Upper lobe of right lung (tissue), 1 donor: ENCODE measurements around the gene COBL. TPM values are rescaled to one million over a fixed set of nuclear protein-coding genes. Genes with fewer than 3 reads are reported as not detected.

Experiments
- ATAC-seq: fragments of 200-7000 bp; cut with Tn5 transposase; one replicate; pipeline ENCODE4 v1.9.1; 2020; ENCODE audit warnings: mild to moderate bottlenecking, moderate library complexity
- DNase-seq: peaks from one replicate; pipeline ENCODE4 v3.0.0-alpha.2; 2020
- H3K27ac ChIP-seq: fragments of 200-600 bp; one replicate; pipeline ENCODE4 v1.8.0; 2022
- H3K27me3 ChIP-seq: fragments of 200-600 bp; one replicate; pipeline ENCODE4 v1.8.0; 2022; ENCODE audit warnings: mild to moderate bottlenecking
- H3K36me3 ChIP-seq: fragments of 200-600 bp; one replicate; pipeline ENCODE4 v1.8.0; 2022
- H3K4me1 ChIP-seq: fragments of 200-600 bp; one replicate; pipeline ENCODE4 v1.8.0; 2022
- H3K4me3 ChIP-seq: fragments of 200-600 bp; one replicate; pipeline ENCODE4 v1.8.0; 2022; ENCODE audit warnings: mild to moderate bottlenecking
- H3K9me3 ChIP-seq: fragments of 200-600 bp; one replicate; pipeline ENCODE4 v1.8.0; 2022
- intact Hi-C: fragments of 100-400 bp; cut with DNase I; formaldehyde crosslinking; loops from one replicate; pipeline ENCODE4 v1.11.0; 2022
- total RNA-seq: library from RNA; stranded (reverse); fragmentation: NEBNext Ultra II Directional; extraction: Animal tissue kit (Norgen Biotek cat#: 25700); gene quantifications from one replicate; pipeline ENCODE4 v1.2.1, GENCODE V29; 2021
- TF ChIP-seq, protein P1 (sequence below): fragments of 200-600 bp; IDR thresholded peaks from one replicate; pipeline ENCODE4 v1.8.0; 2022; ENCODE audit warnings: antibody characterized with exemption
- donor health status: DM: no; HTN: yes; CAD: no; lungs with severe emphysema.

COBL gene
- total RNA-seq, 1 donor from 2014 or later: 29.2 TPM

DNA sequence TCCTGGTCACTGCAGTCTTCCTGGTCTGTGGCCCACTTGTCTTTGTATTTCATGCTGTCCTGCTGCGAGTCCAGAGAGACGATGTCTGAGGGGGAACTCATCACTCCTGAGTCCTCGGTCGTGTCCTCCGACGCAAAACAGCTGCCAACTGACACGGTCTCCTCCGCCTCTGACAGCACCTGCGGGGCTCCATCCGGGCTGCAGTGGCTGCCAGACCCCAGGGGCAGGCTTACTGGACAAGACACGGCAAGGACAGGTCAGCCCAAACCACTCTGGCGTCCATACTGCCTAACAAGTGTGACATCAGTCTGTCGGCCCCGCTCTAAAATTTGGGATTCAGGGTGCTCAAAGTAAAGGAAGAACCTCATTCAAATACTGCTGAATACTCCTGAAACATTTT, 273.1 kb downstream of the COBL start:
- Histone ChIP-seq H3K27me3 (no peaks in the 10 kb centered on the region), H3K36me3 (no peaks in the 10 kb centered on the region), H3K27ac (no peak overlapping the region), H3K4me3 (no peak overlapping the region), H3K4me1 (no peaks in the 10 kb centered on the region), H3K9me3 (no peaks in the 10 kb centered on the region)
- TF ChIP-seq, protein P1, sequence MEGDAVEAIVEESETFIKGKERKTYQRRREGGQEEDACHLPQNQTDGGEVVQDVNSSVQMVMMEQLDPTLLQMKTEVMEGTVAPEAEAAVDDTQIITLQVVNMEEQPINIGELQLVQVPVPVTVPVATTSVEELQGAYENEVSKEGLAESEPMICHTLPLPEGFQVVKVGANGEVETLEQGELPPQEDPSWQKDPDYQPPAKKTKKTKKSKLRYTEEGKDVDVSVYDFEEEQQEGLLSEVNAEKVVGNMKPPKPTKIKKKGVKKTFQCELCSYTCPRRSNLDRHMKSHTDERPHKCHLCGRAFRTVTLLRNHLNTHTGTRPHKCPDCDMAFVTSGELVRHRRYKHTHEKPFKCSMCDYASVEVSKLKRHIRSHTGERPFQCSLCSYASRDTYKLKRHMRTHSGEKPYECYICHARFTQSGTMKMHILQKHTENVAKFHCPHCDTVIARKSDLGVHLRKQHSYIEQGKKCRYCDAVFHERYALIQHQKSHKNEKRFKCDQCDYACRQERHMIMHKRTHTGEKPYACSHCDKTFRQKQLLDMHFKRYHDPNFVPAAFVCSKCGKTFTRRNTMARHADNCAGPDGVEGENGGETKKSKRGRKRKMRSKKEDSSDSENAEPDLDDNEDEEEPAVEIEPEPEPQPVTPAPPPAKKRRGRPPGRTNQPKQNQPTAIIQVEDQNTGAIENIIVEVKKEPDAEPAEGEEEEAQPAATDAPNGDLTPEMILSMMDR: no peak
- DNase-seq (no peak), ATAC-seq (no peak)
- intact Hi-C loops: no loop called here

DNA sequence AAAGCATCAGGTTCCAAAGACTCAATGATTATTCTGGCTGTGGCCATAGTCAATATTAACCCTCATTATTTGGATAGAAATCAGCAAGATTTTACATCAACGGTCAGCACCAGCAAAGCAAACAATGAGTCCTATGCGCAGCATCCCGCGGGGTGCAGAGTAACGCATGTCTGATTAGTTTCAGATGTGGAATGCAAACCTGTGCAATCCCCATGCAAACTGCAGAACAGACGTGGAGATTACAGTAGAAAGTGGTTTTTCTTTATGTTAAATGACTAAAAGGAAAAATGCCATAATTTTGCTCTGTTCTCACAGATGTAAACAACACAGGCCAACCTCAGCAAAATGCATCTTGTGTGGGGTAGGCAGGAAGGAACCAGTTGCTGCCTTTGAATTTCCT, 275.8 kb downstream of the COBL start:
- no peak for ATAC-seq
- H3K27me3 ChIP-seq: no peaks in the 10 kb centered on the region
- H3K27ac ChIP-seq: no peak overlapping the region
- no peak overlapping the region for H3K4me3 ChIP-seq
- no peaks in the 10 kb centered on the region for H3K36me3 ChIP-seq
- H3K9me3 ChIP-seq: no peaks in the 10 kb centered on the region
- no peak for DNase-seq
- intact Hi-C loops: no loop called here
- H3K4me1 ChIP-seq: no peaks in the 10 kb centered on the region
- TF ChIP-seq, protein P1: no peak

DNA sequence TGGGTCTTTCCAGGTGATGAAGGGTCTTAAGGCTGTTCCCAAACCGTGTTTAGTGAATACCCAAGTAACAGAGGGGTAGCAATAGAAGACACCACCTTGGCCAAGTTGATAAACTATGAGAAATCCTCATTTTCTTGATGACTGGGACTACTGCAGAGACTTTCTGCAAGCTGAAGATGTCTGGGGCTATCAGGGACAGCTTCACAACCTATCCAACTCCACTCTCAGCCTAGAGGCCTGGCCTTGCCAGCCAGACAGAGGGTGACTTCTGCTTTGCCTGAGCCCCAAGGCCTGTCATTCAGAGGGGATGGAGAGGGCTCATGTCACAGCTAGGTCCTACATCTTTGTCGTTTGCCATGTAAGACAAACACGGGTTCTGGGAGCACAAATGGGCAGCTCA, 278.0 kb downstream of the COBL start:
- intact Hi-C loops: no loop called here
- Histone ChIP-seq H3K4me1 (peaks cover 4% of the 10 kb centered on the region), H3K27ac (no peak overlapping the region), H3K27me3 (no peaks in the 10 kb centered on the region), H3K9me3 (no peaks in the 10 kb centered on the region), H3K4me3 (no peak overlapping the region), H3K36me3 (no peaks in the 10 kb centered on the region)
- DNase-seq (no peak), ATAC-seq (no peak)
- TF ChIP-seq, protein P1: no peak

DNA sequence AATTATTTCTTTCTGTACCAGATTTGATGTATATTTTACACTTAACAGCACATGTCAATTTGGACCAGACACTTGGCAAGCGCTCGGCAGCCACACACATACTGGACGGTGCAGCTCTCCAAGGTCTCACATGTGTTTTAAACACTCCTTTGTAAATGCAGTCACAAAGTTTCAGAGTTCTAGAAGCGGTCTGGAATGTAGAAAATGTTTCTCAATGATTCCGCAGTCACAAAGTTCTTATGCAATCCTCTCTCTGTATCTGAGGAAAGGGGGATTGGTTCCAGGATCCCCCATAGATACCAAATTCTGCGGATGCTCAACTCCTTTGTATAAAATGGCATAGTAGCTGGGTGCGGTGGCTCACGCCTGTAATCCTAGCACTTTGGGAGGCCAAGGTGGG, 280.9 kb downstream of the COBL start:
- H3K27ac ChIP-seq: no peak overlapping the region
- TF ChIP-seq, protein P1: no peak
- DNase-seq (no peak), ATAC-seq (no peak)
- no peaks in the 10 kb centered on the region for H3K27me3 ChIP-seq
- intact Hi-C loops: no loop called here
- peaks cover 4% of the 10 kb centered on the region for H3K4me1 ChIP-seq
- no peaks in the 10 kb centered on the region for H3K36me3 ChIP-seq
- H3K9me3 ChIP-seq: no peaks in the 10 kb centered on the region
- H3K4me3 ChIP-seq: no peak overlapping the region

- no peak overlapping the region for H3K27ac ChIP-seq
- H3K27me3 ChIP-seq: no peaks in the 10 kb centered on the region
- ATAC-seq (no peak), DNase-seq (no peak)
- no peak overlapping the region for H3K4me3 ChIP-seq
- H3K9me3 ChIP-seq: no peaks in the 10 kb centered on the region
- no peaks in the 10 kb centered on the region for H3K36me3 ChIP-seq
- intact Hi-C loops: no loop called here
- peaks cover 4% of the 10 kb centered on the region for H3K4me1 ChIP-seq
- TF ChIP-seq, protein P1: no peak
These were observed 281.9 kb downstream of the COBL start for GRCh38 chr7:51034521-51035264.
